Esophagus squamous epithelium (tissue), 5 donors: ENCODE data around the gene KIF26B. TPM values are rescaled to one million over a fixed set of nuclear protein-coding genes. Genes with fewer than 3 reads are reported as not detected.

Experiments used
- DNase-seq: peaks from one replicate; lab custom pipeline; 2025; lab: John Stamatoyannopoulos, UW
- H3K27ac ChIP-seq, 4 donors: fragments of 200-600 bp; sonication (generic); one replicate each; pipeline ENCODE4 v1.5.1; 2016 to 2019; ENCODE audit warnings: mild to moderate bottlenecking in 1 of 4
- H3K27me3 ChIP-seq, 4 donors: fragments of 200-600 bp; sonication (generic); 1 replicate in 3 of 4; 2 replicates in 1 of 4; pipeline versions ENCODE4 v1.5.1 to v1.6.0; 2017 to 2021; ENCODE audit warnings: antibody characterized with exemption in 1 of 4
- H3K36me3 ChIP-seq, 3 donors: fragments of 200-600 bp; sonication (generic); one replicate each; pipeline ENCODE4 v1.5.1; 2016 to 2019
- H3K4me1 ChIP-seq, 3 donors: fragments of 200-600 bp; sonication (generic); one replicate each; pipeline ENCODE4 v1.5.1; 2017 to 2019
- H3K4me3 ChIP-seq, 4 donors: fragments of 200-600 bp; sonication (generic); 1 replicate in 3 of 4; 2 replicates in 1 of 4; pipeline ENCODE4 v1.5.1; 2016 to 2019; ENCODE audit warnings: mild to moderate bottlenecking in 2 of 4, moderate library complexity in 1 of 4
- H3K9me3 ChIP-seq, 3 donors: fragments of 200-600 bp; sonication (generic); one replicate each; pipeline ENCODE4 v1.5.1; 2016 to 2019
- CTCF ChIP-seq, 6 experiments: fragments of 450-650 bp in 4 of 6; fragments of 200-600 bp in 2 of 6; sonication (generic) in 2 of 6; IDR thresholded peaks; one replicate each; pipeline ENCODE4 v1.5.1; 2016 to 2019; ENCODE audit warnings: antibody characterized with exemption in 6 of 6, mild to moderate bottlenecking in 4 of 6, moderate library complexity in 4 of 6
- POLR2A ChIP-seq, 4 donors: fragments of 450-650 bp; IDR thresholded peaks; one replicate each; pipeline ENCODE4 v1.6.1; 2017; ENCODE audit warnings: antibody characterized with exemption in 4 of 4, mild to moderate bottlenecking in 4 of 4, moderate library complexity in 3 of 4
- WGBS, 2 donors: methylation state at CpG; one replicate each; pipeline ENCODE4 v1.1.5; 2018; 5-methylcytosine and 5-hydroxymethylcytosine counted together
- intact Hi-C: fragments of 100-400 bp; cut with DNase I; formaldehyde crosslinking; loops from one replicate; pipeline ENCODE4 v1.15.0; 2022
- total RNA-seq, 4 donors: library from RNA; depleted of rRNA; stranded (reverse); fragments of >200 nt; gene quantifications; one replicate each; pipeline ENCODE4 v1.1.0, GENCODE V29; 2016
- donor health status: DM: yes; HTN: yes; CAD: no.

KIF26B gene
- total RNA-seq, 4 donors from 2014 or later: 0.23 to 2.7 (median 1.0) TPM

DNA sequence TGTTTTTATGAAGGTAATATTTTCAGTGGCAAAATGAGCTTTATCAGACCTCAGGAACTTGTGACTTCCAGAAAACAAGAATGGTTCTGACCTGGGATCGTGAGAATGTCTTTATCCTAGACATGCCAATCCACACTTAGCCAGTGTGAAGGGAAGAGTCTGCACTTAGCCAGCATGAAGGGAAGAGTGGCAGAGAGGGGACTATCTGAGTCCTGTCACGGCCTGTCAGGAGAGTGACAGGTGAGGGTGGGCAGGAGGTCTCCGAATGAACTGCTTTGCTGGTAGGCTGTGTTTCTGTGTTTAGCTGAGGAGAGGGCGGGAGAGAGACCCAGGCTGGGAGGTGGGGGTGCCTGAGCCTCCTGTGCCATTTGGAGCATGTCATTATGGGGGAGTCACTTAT, 173.1 kb downstream of the KIF26B start:
- H3K9me3 ChIP-seq: no peaks in the 10 kb centered on the region
- intact Hi-C loops: no loop called here
- no peak overlapping the region for H3K4me3 ChIP-seq
- no peaks in the 10 kb centered on the region for H3K36me3 ChIP-seq
- no peak for DNase-seq
- no peaks in the 10 kb centered on the region for H3K4me1 ChIP-seq
- 88 to 89% methylated on average over 4 of the region's 4 CpGs for WGBS, 2 donors
- no peak overlapping the region for H3K27ac ChIP-seq
- H3K27me3 ChIP-seq: no peaks in the 10 kb centered on the region
- TF ChIP-seq POLR2A (IDR thresholded peaks at IDR 0.05): no peak
- TF ChIP-seq CTCF (IDR thresholded peaks at IDR 0.05): no peak

DNA sequence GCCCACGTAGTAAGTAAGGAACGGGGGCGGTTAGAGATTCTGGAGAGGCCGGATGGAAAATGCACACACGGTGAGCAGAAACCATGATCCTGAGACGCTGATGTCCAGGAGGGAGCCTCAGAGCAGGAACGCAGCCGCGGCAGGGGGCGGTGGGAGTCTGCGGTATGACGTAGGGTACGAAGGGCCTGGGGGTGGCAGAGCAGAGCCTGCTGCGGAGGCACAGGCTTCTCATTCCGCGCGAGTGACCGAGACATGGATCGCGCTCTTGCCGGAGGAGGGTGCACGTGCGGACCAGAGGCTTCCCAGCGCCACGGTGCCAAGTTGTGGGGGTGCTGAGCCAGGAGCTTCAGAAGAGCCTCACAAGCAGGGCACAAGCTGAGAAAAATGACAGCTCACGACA, 176.2 kb downstream of the KIF26B start:
- WGBS, 2 donors: 93 to 95% methylated on average over 26 of the region's 26 CpGs
- Histone ChIP-seq H3K4me1 (no peaks in the 10 kb centered on the region), H3K9me3 (no peaks in the 10 kb centered on the region), H3K4me3 (no peak overlapping the region), H3K27ac (no peak overlapping the region), H3K27me3 (no peaks in the 10 kb centered on the region), H3K36me3 (no peaks in the 10 kb centered on the region)
- no peak for DNase-seq
- no peak for TF ChIP-seq CTCF (IDR thresholded peaks at IDR 0.05)
- TF ChIP-seq POLR2A (IDR thresholded peaks at IDR 0.05): no peak
- intact Hi-C loops: no loop called here

- Histone ChIP-seq H3K4me3 (no peak overlapping the region), H3K27me3 (no peaks in the 10 kb centered on the region), H3K9me3 (no peaks in the 10 kb centered on the region), H3K27ac (no peak overlapping the region), H3K4me1 (peaks cover 0 to 9% (median 0%) of the 10 kb centered on the region in 3 donors), H3K36me3 (no peaks in the 10 kb centered on the region)
- WGBS, 2 donors: 87 to 93% methylated on average over 6 of the region's 6 CpGs
- DNase-seq: no peak
- TF ChIP-seq CTCF (IDR thresholded peaks at IDR 0.05) (no peak), POLR2A (IDR thresholded peaks at IDR 0.05) (no peak)
- intact Hi-C loops: no loop called here
Observed at GRCh38 chr1:245332085-245332484, 177.3 kb downstream of the KIF26B start.

DNA sequence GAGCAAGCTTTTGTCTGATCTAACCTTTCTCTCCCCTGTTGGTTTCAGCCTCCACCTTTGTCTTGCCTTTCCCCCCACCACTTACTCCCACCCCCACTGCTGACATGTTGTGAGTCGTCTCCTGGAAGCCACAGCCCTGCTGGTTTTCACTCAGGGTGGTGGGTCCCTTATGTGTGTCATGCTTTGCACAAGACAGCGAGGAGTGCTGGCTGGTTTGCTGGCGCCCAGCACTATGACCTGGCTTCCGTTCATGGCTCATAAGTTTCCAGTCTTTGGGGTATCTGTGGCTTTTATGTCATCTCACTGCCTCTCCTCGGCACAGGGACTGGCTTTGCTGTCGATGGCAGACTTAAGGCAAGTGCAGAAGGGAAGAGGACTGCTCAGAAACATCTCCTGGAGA, 177.7 kb downstream of the KIF26B start:
- TF ChIP-seq POLR2A (IDR thresholded peaks at IDR 0.05) (no peak), CTCF (IDR thresholded peaks at IDR 0.05) (no peak)
- Histone ChIP-seq H3K27me3 (no peaks in the 10 kb centered on the region), H3K27ac (no peak overlapping the region), H3K4me3 (no peak overlapping the region), H3K4me1 (peaks cover 0 to 9% (median 0%) of the 10 kb centered on the region in 3 donors), H3K36me3 (no peaks in the 10 kb centered on the region), H3K9me3 (no peaks in the 10 kb centered on the region)
- DNase-seq: no peak
- WGBS, 2 donors: 59 to 67% methylated on average over 1 to 2 of the region's 6 CpGs
- intact Hi-C loops: no loop called here

DNA sequence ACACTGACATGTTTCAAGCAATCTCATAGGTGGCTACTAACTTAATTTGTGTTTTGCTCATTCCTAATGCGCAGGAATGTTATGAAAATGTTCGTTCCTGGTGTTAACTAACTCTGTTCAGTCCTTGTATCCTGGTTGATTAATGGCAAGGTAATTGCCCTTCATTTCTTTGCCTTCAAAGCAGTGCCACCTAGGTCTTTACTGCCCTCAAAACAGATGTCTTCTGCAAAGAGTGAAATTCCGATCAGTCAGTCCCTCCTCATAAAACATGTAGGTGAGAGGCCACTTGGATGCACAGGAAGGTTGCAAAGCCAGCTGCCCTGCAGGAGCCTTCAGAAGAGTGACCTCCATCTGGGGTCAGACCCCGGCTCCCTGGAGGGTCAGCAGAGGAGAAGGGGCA, 179.4 kb downstream of the KIF26B start:
- no peaks in the 10 kb centered on the region for H3K36me3 ChIP-seq
- no peak overlapping the region for H3K27ac ChIP-seq
- DNase-seq: no peak
- no peaks in the 10 kb centered on the region for H3K27me3 ChIP-seq
- no peak for TF ChIP-seq POLR2A (IDR thresholded peaks at IDR 0.05)
- no peak for TF ChIP-seq CTCF (IDR thresholded peaks at IDR 0.05)
- H3K4me3 ChIP-seq: no peak overlapping the region
- H3K9me3 ChIP-seq: no peaks in the 10 kb centered on the region
- 87% methylated on average over 3 to 4 of the region's 4 CpGs for WGBS, 2 donors
- peaks cover 0 to 9% (median 0%) of the 10 kb centered on the region in 3 donors for H3K4me1 ChIP-seq
- intact Hi-C loops: no loop called here
